Forelimb muscle (tissue), 1 donor: ENCODE measurements around the gene KATNB1. TPM values are rescaled to one million over a fixed set of nuclear protein-coding genes. Genes with fewer than 3 reads are reported as not detected.
"Not testable (repeated sequence)": the region's sequence is repeated elsewhere in the genome, so short reads cannot be mapped to it uniquely, and the experiment has no call there.

Experiments
- DNase-seq: peaks from one replicate; pipeline ENCODE4 v3.0.0-alpha.2; 2013; ENCODE audit warnings: low read depth
- polyA plus RNA-seq: library from polyadenylated mRNA; unstranded; fragments of 120-200 nt; gene quantifications from one replicate; pipeline ENCODE4 v1.2.1, GENCODE V29; 2013; ENCODE audit not compliant: insufficient read length

The KATNB1 gene
- polyA plus RNA-seq, 1 donor: 44.6 TPM

- no peak for DNase-seq
Observed at GRCh38 chr16:57743886-57744641, 8.5 kb downstream of the KATNB1 start.

- no peak for DNase-seq
Observed at GRCh38 chr16:57744642-57744903, 9.0 kb downstream of the KATNB1 start.

GRCh38 chr16:57745768-57746167 lies 10.2 kb downstream of the KATNB1 start:
- DNase-seq: no peak

- DNase-seq: not testable (repeated sequence)
Observed at GRCh38 chr16:57746316-57746715, 10.7 kb downstream of the KATNB1 start.

- no peak for DNase-seq
Observed at GRCh38 chr16:57747091-57747490, 11.5 kb downstream of the KATNB1 start.

- no peak for DNase-seq
Observed at GRCh38 chr16:57747496-57747895, 11.9 kb downstream of the KATNB1 start.

- DNase-seq: no peak
Observed at GRCh38 chr16:57747996-57748395, 12.4 kb downstream of the KATNB1 start.

- DNase-seq: no peak
Observed at GRCh38 chr16:57748596-57748995, 13.0 kb downstream of the KATNB1 start.

- DNase-seq: no peak
Observed at GRCh38 chr16:57749101-57749692, 13.6 kb downstream of the KATNB1 start.

GRCh38 chr16:57749856-57750452 lies 14.4 kb downstream of the KATNB1 start:
- DNase-seq: no peak

GRCh38 chr16:57750796-57751538 lies 15.4 kb downstream of the KATNB1 start:
- no peak for DNase-seq

- DNase-seq: no peak
Observed at GRCh38 chr16:57751539-57752202, 16.1 kb downstream of the KATNB1 start.

GRCh38 chr16:57752203-57752580 lies 16.6 kb downstream of the KATNB1 start:
- DNase-seq: no peak

- DNase-seq: no peak
Observed at GRCh38 chr16:57752581-57753447, 17.2 kb downstream of the KATNB1 start.

GRCh38 chr16:57753448-57754353 lies 18.1 kb downstream of the KATNB1 start:
- no peak for DNase-seq

- DNase-seq: no peak
Observed at GRCh38 chr16:57754354-57755060, 18.9 kb downstream of the KATNB1 start.

GRCh38 chr16:57755061-57755684 lies 19.6 kb downstream of the KATNB1 start:
- DNase-seq: no peak

GRCh38 chr16:57755726-57756423 lies 20.3 kb downstream of the KATNB1 start:
- no peak for DNase-seq
